ENCODE results near the gene UTS2.

The UTS2 gene, protein sequence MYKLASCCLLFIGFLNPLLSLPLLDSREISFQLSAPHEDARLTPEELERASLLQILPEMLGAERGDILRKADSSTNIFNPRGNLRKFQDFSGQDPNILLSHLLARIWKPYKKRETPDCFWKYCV

DNA sequence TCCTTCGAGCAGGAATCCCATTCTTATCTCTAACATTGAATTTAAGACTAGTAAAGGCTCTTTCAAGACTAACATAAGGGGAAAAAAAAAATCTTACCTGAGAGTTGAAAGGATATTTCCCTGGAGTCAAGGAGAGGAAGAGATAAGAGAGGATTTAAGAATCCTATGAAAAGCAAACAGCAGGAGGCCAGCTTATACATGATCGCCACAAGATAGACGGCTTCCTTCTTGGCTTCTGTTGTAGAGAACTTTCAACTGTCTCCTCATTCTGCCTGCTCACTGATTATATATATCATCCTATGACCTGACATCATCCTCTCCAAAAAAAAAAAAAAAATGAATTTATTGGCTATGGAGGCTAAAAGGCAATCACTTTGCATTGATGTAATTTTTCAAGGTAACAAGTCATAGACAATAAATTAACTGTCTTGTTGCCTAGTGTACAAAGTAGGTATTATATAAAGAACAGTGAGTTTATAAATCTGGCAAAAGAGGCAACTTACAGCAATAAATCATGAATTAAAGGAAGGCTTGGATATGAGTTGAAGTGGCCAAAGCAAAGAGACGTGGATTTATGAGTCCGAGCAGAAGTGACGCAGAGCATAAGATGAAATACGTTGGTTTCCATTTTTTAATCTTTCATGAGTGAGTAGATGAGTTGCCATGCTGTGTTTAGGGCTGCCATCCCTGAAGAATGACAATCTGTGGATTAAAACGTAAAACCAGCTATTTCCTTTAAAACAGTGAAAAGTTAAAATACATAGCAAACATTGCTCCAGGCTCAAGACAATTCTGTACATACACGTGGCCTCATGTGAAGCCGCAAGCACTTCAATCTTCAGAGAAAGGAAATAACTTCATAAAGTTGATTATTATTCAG is at the start of gene UTS2:
Gene UTS2, minus strand, starts transcription at position 262 of the 880 bp plus-strand sequence. Its CDS starts 62 bp downstream, at position 200.
- DNase-seq = no peak

DNA sequence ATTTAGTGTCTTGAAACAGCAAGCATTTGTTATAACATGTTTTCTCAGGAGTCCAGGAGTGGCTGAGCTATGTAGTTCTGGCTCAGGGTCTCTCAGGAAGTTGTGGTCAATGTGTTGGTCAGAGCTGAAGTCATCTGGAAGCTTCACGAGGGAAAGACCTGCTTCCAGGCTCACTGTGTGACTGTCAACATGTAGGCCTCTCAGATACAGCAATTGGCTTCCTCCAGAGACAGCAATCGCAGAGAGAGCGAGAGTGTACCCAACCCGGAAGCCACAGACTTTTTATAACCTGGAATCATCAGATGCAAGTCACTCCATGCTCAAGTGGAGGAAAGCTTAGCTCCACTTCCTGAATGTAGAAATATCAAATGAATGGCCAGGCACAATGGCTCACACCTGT is 46.9 kb upstream of the UTS2 start:
- DNase-seq = no peak

DNA sequence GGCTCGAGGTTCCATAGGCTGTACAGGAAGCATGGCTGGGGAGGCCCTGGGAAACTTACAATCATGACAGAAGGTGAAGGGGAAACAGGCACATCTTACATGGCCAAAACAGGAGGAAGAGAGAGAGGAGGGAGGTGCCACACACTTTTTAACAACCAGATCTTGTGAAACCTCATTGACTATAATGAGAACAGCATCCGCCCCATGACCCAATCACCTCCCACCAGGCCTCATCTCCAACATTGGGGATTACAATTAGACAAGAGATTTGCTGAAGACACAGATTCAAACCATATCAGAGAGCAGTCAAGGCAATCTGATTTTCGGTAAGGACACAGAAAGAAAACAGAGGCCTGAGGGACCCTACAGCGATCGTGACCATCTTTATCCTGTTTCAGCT is 46.1 kb upstream of the UTS2 start:
- no peak for DNase-seq

DNA sequence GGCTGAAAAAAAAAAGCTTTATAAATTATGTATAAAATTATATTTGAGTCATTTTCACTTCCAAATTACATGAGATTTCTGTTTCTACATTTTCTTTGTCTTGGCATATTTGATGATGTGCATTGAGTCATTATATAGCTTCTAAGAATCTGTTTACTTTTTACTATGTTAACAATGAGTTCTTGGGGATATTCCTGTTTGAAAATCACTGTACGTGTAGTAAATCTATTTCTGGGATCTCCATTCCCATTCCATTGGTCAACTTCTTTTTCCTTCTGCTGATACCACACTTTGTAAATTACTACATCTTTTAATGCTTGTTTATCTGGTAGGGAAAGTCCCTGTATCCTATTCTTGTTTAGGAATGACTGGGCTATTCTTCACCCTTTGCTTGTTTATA is 44.1 kb upstream of the UTS2 start:
- DNase-seq = no peak

DNA sequence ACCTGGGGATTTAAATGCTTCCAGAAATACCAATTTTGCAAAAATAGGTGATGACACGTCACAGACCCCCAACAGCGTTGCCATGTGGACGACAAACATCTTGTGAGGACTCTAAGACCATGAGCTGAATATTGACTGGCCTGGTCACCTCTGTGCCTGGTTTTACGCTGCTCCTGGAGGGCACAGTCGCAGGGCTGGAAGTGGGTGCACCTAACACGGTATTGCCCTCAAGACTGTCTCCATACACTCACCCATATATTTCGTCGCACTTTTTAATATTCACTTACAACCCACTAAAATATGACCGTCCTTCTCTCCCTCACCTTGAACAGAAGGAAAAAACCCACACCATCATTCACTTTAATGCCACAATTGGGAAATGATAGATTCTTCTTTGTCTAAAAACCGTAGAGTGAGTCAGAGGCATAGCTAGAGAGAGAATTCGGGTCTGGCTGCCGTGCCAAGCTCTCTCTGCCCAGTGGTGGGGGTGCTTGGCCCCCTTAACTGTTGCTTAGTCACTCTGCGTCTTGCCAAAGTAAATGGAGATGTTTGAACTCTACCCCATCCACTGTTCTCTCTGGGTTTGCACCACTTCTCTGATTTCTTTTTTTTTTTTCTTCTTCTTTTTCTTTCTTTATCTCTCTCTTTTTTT is 40.8 kb upstream of the UTS2 start:
- no peak for DNase-seq

DNA sequence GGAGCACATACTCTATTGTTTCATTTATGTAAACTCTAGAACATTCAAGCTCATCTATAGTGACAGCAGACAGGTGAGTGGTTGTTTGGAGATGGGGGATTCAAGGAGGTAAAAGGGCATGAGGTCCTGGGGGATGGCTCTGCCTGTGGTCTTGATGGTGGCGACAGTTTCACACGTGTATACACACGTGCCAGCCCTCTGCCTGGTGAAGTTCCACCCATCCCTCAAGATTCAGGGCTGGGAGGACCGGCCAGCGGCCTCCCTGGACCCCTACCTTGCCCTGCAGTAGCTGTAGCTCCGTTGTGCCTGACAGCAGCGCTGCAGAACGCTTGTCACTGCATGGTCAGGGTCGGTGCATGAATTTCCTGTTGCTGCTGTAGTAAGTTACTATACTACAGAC is 38.9 kb upstream of the UTS2 start:
- no peak for DNase-seq

DNA sequence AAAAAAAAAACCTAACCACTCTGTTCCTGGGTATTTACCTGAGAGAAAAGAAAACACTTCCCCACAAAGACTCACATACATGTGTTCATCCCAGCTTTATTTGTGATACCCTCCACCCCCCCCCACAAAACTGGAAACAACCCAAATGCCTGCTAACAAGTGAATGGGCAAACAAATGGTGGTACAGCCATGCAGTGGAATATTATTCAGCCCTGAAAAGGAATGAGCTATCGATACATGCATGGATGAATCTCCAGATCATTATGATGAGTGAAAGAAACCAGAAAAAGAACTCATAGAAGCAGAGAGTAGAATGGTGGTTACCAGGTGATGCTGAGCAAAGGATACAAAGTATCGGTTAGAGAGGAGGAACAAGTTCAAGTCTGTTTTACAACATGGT is 38.0 kb upstream of the UTS2 start:
- DNase-seq = no peak

DNA sequence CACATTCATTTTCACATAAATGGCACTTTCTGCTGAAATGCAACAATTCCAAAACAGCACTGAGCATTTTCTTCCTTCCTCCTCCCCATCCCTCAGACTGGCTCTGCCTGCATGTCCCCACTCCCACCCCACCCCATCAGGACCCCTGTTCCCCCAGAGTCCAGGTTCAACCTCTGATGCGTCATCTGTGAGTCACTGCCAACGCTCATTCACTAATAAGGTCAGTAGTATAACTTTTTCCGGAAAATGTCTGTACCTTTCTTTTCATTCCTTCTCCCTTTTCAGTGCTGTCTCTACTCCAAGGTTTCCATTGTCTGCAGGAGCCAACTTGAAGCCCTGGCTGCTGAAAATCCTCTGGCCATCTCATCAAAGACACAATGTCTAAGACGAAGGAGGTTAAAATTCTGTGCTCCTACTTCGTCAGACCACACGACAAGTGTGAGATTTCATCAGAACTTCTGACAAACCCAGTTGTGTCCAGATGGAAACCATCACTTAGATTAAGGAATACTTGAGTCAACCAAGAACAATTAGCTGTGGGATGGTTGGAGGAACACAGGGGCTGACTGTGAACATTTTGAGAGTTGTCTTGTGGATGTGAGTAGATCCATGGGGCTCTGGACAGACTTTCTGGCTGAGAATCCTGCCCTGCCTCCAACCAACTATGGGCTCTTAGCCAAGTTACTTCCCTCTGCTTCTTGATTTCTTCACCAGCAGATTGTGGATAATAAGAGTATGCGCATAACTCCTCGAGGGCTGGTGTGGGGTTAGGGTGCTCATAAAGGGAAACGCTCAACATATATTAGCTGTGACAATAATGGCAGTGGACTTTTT is 35.6 kb upstream of the UTS2 start:
- DNase-seq = no peak

DNA sequence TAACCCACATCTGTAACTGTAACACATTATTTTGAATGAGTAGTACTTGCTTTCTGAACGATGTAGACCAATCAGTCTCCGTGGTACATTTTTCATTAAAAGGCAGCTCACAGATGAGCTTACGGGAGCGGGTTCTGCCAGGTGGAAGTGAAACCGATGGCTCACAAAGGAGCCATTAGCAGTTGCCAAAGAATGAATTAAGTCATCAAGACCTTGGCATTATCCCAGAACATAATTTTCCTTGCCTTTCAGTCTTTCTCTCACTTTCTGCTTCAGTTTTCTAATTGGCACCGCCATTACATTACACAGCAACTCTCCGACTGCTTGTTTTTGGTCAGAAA is 33.5 kb upstream of the UTS2 start:
- no peak for DNase-seq

DNA sequence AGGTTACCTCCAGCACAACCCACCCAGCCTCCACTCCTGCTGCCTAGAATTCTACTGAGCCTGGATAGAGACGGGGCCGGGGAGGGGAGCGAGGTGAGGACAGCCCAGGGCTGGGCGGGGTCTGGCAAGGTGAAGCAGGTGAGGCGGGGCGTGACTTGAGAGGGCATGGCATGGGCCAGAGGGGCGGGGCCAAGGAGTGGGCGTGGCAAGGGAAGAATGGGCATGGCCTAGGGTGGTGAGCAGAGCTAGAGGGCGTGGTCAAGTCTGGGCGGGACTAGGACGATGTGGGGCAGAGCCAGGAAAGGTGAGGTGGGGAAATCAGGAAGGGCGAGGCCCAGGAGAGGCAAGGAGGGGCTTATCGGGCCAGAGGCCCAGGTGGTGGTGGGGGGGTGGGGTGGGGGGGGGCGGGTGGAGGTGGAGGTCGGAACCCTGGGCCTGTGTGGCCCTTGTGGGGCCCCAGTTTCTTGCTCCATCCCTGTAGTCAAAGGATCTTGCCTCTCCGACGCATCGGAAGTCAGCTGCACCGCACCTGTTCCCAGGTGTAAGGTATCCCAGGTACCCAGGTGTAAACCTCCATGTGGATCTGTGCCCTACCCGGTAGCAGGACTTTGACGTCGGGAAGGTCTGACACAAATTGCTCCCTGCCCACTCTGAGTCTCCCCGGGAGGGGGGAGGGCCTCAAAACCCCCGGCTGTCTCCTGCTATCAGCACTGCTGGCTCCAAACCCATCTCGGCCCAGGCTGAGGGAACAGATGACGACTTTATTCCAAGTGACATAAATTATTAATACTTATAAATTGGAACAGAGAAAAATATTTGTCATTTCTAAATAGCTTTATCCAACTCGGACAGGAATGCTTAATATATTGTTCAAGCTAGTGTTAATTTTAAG is 32.9 kb upstream of the UTS2 start:
- DNase-seq = no peak

DNA sequence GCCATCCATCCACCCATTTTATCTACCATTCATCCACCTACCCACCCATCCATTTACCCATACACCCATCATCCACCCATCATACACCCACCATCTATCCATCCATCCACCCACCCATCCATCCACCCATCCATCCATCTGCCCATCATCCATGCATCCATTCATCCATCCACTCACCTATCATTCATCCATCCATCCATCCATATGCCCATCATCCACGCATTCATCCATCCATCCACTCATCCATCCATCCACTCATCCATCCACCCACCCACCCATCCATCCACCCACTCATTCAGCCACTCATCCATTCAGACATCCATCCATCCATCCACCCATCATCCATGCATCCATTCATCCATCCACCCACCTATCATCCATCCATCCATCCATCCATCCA is 31.9 kb upstream of the UTS2 start:
- DNase-seq = no peak

DNA sequence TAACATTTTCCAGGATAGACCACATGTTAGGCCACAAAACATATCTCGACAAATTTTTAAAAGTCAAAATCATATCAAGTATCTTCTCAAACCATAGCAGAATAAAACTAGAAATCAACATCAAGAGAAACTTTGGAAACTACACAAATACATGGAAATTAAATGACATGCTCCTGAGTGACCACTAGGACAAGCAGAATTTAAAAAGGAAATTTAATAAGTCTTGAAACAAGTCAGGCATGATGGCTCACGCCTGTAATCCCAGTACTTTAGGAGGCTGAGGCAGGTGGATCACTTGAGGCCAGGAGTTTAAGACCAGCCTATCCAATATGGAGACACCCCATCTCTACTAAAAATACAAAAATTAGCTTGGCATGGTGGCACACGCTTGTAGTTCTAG is 26.4 kb upstream of the UTS2 start:
- DNase-seq = no peak

DNA sequence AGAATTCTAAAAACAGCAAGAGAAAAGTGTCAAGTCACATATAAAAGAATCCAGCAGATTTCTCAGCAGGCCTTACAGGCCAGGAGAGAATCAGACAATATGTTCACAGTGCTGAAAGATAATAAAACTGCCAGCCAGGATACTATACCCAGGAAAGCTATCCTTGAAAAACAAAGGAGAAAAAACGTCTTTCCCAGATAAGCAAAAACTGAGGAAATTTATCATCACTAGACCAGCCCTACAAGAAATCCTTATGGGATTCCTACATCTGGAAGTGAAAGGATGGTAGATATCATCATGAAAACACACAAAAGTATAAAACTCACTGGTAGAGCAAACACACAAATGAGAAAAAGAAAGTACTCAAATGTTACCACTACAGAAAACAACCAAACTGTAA is 25.2 kb upstream of the UTS2 start:
- DNase-seq = no peak

DNA sequence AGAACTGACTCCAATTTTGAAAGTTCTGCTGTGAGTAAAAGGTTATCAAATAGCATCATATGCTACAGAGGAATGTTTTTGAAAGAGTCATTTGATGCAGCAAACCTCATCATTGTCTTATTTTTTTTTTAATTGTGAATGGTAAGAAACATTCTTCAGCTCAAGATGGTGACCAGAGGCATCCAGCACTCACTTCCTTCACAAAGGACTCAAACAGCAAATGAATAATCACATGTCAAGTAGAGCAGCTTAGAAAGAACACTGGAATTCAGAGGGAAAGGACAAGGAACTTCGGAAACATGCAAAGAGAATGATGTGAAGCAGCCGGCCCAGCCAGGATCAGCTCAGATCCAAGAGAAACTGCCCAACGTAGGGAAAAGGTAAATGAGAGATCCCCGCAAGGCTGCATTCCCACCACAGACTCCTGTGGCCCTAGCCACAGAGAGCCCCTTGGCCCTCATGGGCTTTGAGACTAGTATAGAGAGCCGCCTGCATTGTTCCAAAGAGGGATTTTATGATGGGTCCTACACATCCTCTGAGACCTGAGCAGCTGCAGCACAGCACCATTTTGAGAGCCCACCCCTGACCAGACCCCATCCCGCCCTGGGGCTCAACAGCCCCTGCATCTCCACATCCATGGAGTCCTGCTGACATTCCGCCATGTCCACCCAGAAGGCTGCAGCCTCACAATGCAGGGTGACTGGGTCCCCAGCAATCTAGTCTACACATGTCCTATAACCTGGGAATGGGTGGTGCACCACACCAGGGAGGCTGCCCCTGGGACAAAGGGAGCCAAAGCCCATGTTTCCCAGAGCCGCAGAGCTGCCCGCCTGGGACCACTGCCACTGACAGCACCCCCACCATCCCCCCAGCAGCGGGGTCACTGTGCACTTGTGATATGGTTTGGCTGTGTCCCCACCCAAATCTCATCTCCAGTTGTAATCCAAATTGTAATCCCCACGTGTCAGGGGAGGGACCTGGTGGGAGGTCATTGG is 21.2 kb upstream of the UTS2 start:
- DNase-seq = no peak

DNA sequence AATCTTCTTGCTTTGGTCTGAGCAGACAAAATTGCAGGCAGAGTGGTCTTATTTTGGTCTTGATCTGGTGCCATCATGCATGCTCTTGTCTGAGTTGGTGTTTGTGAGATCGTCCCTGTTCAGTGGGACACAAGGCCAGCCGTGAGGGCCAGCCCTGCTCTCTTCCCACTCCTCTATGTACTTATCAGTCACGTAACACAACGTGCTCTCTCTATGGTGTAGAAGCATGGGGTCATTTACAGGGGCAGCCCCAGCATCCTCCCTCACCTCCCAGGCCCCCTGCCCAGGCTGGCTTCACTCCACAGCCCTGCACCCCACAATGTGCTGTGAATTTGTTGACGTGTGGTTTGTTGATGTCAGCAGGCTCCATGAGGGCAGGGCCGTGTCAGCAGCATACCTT is 18.3 kb upstream of the UTS2 start:
- DNase-seq = no peak

DNA sequence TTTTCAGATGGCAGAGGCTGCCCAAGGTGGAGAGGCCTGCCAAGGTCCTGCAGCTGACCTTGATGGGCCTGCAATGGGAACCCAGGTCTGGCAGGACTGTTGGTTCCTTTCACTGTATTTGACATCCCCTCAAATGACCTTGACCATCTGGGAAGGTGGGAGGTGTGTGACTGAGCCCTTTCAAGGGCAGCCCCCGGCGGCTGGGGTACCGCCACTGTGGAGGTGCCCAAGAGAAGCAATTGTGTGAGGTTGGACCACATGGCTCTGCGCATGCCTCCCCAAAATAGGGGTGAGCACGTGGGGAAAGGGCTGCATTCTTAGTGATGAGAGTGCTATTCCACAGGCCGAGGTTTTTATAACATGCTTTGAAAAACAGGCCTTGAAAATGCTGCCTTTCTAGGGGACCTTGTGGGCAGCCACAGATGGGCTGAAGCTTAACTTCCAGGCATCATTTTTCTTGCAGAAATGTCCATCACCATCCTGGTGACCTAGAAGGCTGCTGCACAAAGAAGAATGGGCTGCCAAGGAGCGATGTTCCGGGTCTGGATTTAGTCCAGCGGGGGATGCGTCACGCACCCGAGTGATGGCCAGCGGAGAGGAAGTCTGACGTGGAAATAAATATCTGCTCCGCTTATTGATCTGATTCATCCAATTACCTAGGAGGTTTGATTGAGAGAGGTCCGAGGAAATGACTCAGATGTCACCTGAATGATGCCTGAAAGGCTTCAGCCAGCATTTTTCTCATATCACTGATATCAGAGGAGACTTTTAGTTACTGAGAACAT is 16.5 kb upstream of the UTS2 start:
- no peak for DNase-seq

DNA sequence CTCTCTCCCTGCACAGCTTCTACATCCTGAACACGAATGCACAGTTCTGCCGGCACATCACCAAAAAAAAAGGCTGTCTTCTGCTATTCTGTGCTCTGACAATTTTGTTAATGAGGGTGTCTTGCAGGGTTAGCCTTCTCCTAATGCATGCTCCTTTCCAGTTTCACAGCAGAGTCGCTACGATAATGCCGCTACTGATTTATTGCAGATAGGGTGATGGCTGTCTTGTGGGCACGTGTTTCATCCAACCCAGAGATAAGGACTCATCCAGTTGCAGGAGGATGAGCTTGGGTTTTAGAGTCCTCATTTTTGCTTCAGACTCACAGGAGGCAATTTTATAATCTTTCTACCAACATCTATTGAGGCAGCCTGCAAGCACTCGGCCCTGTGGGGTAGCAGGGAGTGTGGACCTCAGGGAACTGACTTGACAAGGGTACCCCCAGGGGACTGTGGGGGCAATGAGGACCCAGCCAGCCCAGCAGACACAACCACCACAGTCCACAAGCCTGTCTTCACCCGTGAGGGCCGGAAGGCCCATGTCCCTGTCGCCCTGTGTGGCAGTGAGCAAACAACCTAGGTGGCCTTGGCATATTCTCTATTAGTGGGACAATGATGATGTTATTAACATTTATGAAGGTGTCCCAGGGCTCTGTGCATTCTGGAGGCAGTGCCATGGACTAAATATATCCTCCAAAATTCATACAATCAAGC is 15.4 kb upstream of the UTS2 start:
- DNase-seq = no peak

DNA sequence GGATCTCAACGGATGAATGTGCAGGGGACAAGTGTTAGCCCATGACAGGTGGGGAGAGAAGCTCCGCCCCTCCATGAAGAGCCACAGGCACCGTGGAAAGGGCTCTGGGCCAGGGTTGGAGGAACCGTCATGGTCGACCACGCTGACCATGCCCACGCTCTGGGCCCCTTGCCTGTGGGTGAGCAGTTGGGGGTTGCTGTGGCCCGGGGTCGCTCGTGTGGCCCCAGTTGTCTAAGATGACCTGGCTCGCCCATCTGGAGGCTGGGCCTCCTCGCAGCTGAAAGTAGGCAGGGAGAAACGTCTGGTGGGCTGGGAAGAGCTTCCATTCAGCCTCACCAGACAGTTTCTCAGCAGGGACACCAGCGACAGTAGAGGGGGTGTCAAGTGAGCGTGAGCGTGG is 13.1 kb upstream of the UTS2 start:
- DNase-seq = no peak

DNA sequence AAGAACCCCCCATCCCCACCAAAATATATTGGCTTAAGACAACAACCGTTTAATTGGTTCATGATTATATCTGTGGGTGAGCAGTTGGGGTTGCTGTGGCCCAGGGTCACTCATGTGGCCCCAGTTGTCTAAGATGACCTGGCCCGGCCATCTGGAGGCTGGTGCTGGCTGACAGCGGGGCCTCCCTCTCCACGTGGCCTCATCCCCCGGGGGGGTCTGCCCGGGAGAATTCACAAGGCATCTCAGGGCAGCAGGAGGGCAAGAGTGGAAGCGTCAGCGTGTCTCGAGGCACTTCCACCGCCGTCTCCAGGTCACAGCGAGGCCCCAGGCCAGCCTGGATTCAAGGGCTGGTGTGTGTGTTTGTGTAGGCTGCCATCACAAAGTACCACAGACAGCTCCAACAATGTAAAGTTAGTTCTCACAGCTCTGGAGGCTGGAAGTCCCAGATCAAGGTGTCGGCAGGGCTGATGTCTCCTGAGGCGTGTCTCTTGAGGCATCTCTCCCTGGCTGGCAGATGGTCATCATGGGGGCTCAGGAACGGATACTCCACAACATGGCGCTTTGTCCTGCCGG is 11.0 kb upstream of the UTS2 start:
- DNase-seq = no peak

All from activated CD4-positive, alpha-beta T cell treated with anti-CD3 and anti-CD28 coated beads, Interleukin-2, amount 50 U/mL, for 4 hours (primary cell).